HuH-7.5 (cell line): Measurements from ENCODE around the gene PLP2.
A peak's percentile ranks its signal among the peaks of the same experiment; 100 is the strongest.
"Not testable (repeated sequence)": the region's sequence is repeated elsewhere in the genome, so short reads cannot be mapped to it uniquely, and the experiment has no call there.

Source experiments
- DNase-seq: peaks from one replicate; pipeline ENCODE4 v3.0.0; 2011; ENCODE audit warnings: low spot score

The PLP2 gene

GRCh38 chrX:49163555-49164419, 7.9 kb upstream of the PLP2 start:
- DNase-seq: peak; percentile 96

DNA sequence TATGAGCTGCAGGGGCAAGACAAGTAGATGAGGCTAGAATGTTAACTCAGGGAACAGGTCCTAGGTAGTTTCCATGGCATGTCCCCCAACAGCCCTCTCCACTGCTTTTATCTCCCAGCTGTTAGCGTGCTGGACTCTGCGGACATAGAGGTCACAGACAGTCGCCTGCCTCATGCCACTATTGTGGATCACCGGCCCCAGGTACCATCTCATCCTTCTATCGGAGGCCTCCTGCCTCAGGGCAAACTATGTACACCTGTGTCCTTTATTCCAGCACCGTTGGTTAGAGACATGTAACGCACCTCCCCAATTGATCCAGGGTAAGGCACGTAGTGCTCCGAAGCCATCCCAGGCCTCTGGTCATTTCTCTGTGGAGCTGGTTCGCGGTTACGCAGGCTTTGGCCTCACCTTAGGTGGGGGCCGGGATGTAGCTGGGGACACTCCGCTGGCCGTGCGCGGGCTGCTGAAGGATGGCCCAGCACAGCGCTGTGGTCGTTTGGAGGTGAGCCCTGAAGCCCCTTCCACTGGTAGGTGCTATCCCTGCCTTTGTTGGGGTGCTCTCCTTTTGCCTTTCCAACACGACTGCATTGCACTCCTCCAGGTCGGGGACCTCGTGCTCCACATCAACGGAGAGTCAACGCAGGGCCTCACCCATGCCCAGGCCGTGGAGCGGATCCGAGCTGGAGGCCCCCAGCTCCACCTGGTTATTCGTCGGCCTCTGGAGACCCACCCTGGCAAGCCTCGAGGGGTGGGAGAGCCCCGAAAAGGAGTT, 6.9 kb upstream of the PLP2 start:
- DNase-seq: no peak

DNA sequence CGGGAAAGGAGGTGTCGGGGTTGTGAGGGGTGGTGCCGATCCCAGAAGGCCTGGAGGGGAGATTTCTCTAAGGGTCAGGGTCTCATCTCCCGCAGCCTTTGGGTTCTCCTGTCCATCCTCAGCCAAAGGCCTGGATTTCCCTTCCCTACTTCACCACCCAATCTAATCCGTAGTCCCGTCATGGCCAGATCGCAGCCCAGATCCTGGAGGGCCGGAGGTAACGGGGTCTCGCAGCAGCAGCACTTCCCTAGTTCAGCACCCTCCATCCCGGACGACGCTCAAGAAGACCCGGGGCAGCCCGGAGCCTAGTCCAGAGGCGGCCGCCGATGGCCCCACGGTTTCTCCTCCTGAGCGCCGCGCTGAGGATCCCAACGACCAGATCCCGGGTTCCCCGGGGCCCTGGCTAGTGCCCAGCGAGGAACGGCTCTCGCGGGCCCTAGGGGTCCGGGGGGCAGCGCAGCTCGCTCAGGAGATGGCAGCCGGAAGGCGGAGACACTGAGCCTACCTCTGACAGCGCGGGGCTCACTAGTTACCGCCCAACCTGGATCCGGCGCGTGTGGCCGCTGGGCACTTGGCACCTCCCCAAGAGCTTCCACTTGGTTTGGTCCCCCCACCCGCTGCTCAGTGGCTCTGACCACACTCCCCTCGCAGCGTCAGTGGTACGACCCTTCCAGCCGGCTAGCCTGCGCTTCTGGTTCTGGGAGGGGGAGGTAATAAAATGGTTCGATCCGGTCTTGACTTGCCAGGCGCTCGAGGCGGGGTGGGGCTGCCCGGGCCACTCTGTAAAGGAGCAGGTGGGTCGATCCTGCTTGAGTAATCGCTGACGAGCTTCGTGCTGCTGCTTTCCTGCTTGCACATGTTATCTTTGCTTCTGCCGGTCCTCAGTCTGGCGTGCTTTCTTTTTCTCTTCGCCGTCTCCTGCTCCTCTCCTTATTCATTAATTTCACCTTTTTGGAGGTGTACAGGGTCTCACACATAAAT, 5.5 kb upstream of the PLP2 start:
- DNase-seq: no peak

GRCh38 chrX:49166914-49167739, 4.6 kb upstream of the PLP2 start:
- DNase-seq: no peak

DNA sequence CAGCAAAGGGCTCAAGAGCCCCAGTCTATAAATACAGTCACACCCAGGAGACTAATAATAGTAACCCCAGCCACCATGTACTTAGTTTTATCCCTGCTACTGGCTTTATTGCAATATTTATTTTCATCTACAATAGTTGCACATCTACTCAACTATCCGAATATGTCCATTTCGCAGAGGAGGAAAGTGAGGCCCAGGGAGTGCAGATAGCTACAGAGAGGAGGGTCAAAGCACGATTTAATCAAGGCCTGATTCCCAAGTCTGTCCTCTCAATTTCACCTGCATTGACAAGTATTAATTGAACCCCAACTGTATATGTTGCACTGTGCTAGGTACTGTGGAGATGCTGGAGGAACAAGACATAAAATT, 4.0 kb upstream of the PLP2 start:
- DNase-seq: no peak

DNA sequence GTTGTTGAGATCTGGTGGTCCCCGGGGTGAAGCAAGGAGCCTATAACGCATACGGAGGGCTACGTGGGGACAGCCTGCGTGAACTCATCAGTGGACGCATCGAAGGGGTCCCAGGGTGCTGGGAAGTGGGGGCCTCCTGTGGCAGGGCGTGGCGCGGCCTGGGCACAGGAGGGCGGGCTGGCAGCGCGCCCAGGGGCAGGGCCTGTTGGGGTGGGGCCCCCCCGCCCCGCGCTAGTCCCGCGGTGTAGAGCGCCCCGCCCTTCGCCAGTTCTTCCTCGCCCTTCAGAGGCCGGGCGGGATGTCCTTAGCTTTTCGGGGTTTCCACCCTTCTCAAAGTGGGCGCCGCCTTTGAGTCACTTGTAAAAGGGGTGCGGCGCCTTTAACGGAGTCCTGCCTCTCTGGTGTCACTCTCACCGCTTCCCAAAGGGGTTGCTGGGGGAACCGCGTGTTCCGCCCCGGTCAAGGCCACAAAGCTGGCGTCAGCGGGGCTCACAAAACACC, 632 bp downstream of the PLP2 start:
- DNase-seq: no peak

DNA sequence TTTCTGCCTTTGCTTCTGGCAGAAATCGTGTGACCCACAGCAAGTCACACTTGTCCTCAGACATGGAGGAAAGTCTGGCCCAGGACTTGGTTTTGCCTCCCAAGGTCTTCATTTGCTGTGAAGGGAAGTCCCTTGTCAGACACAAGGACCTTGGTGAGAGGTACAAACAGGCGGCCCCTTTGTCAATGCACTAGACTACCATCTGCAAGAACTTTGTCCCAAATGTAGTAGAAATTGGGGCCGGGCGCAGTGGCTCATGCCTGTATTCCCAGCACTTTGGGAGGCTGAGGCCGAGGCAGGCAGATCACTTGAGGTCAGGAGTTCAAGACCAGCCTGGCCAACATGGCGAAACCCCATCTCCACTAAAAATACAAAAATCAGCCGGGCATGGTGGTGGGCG, 1.8 kb downstream of the PLP2 start:
- DNase-seq: not testable (repeated sequence)

DNA sequence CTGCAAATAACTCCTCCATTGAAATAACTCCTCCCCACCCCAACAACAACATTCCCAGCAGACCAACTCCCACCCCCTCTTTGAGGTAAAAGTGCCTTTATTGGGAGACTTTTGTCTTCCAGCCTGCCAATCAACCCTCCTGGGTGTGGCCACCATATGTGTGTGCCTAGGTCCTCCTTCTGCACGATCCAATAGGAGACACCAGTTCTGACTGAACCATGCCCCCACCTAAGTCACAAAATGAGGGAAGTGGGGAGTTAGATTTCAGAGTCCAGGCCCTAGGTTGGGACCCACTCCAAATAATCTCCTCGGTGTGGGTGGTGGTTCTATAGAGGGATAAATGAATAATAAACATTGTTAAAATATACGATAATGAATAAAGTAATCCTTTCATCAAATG, 3.0 kb downstream of the PLP2 start:
- no peak for DNase-seq

DNA sequence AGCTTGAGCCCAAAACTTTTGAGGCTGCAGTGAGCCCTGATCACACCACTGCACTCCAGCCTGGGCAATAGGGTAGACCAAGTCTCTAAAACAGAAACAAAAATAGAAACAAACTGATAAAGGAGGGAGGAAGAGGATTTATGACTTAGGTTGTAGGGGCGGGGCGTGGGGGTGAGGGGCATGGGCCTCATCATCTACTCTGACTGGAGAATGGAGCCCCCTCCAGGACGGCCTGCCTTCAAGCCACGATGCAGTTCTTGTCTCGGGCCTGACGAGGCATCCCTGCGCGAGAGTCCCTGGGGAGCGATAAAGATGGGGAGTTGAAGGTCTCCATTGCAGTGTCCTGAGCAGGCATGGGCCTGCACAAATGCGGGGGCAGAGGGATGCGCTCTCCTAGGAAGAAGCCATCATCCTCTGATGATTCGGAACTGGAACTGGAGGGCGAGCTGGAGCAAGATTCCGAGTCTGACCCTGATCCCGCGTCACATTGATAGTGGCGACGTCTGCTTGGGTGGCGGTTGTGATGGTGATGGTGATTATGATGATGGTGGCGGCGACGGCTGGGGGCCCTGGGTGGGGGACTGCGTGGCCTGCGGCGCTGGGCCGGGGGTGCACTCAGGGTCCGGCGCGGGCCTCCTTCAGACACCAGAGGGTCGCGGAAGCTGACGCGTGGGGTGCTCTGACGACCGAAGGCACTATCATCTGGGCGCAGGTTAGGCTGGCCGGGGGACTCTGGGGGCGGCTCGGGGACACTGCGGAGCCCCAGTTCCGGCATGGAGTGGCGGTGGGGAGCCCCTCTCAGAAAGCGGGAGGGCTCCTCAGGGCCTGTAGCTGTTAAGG, 4.0 kb downstream of the PLP2 start:
- DNase-seq: no peak

GRCh38 chrX:49176421-49177326, 5.0 kb downstream of the PLP2 start:
- no peak for DNase-seq

DNA sequence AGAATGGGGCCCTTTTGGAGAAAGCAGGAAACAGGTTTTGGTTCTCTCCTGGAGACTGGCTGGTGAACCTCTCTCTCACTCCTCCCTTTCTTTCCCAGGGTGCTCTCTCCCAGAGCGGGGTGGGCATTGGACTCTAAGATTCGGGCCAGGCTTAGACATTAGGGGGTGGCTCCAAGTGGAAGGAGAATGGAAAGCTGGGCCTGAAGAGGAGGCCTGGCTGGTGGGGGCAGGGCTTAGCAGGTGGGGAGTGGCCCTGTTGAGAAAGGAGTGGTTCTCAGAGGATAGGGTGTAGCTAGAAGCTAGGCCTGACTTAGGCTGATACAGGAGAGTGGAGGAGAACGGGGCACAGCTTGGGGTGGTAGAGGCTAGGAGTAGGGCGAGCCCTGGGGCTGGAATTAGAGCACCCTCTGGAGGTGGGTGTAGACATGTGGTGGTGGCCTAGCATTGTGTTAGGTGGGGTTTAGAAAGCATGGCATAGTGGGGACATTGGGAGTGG, 5.7 kb downstream of the PLP2 start:
- no peak for DNase-seq

GRCh38 chrX:49177873-49178480, 6.3 kb downstream of the PLP2 start:
- no peak for DNase-seq

DNA sequence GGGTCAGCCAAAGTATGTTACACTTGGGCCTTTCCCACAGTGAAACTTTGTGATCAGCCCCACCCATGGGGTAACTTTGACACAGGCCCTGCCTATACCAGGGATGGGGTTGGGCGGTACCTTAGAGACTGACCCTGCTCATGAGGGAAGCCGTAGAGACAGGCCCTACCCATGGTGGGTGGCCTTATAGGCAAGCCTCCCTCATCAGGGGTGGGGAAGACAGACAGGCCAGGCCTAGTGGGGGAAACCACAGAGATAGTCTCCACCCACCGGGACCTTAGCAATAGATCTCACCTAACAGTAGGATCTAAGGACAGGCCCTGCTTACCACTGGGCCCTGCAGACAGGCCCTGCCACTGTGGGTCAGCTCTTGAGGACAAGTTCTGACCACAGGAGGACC, 6.8 kb downstream of the PLP2 start:
- DNase-seq: no peak

DNA sequence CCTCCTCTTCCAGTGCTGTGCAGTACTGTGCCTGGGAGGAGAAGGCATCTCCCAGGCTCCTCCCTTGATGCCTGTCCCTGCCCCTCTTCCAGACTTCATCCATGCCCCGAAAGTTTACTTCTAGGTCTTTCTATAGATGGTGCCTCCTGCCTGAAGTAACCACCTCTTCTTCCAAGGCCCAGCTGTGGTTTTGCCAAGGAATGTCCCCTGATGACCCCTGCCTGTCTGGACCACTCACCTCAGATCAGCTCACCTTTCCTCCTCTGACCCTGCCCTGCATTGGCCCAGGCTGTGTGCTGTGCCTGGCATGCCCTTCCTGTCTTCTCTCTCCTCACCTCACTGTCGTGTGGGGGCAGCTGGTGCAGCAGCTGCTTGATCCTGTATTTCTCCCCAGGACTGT, 7.7 kb downstream of the PLP2 start:
- no peak for DNase-seq

DNA sequence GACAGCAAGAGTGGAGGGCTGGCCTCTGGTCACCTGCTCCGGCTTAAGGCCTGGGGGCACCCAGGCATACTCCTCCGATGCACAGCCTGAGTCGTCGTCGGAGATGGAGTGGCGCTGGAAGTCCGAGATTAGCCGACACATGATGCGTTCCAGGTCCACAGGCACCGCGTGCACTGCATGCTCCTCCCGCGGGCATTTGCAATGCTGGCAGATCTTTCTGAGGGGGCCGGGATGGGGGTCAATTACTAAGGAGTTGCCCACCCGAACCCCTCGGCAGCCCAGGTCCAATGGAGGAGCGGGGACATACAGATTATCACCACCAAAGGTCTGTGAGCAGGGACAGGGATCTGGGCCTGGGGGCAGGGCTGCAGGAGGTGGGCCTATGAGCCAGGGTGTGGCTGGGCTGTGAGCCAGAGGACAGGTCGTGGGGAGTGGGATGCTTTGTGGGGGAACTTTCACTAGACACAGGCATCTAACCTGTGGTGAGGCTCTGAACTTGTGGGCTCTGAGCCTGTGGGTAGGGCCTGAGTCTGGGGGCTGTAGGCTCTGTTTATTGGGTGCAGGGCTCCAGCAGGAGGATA, 12.1 kb downstream of the PLP2 start:
- no peak for DNase-seq

DNA sequence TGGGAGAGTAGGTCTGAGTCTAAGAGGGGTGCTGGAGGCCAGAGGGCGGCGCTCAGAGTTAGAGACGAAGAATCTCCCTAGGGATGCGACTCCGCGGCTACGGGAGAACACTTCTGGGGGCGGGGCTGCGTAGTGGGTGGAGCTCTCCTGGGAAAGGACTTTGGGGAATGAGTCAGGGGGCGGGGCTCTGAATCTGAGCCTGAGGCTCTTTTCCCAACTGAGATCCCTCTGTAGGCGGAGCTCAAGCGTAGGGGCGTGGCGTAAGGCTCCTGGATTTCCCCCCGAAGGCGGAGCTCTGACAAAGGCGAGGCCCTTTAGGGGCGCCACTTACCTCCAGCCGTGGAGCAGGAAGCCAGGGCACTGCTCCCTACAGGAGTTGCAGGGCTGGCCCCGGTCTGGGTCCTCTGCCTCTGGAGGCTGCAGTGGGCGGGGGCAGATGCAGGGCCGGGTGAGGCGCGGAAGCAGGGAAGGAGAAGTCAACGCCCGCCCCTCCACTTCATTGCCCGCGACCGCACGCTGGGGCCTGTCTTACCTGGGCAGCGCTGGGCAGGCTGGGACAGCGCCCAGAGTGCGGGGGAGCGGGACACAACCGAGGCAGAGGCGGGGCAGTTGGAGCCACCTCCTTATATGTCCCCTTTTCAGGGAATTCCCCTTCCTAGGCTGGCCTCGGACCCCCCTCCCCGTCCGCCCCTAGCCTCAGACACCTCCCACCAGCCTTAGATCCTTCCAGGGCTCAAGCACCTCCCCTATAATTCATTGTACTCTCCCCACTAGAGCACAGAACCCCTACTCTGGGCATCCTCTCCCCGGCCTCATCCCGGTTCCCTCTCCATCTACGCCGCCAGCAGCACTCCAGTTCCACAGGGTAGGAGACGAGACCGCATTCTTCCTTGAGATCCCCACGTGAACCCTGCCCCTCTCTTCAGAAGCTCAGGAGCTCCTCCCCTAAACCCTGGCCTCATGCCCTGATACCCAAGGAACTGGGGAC, 12.9 kb downstream of the PLP2 start:
- DNase-seq: no peak
